GM10847 (cell line): ENCODE measurements around the gene ZW10.

Experiments
- POLR2A ChIP-seq: IDR thresholded peaks from 2 replicates; pipeline ENCODE4 v1.6.1; 2011; ENCODE audit not compliant: insufficient read length; ENCODE audit errors: extremely low read depth

ZW10 gene

GRCh38 chr11:113690619-113691569 lies 82.6 kb downstream of the ZW10 start:
- TF ChIP-seq POLR2A, result no peak

- TF ChIP-seq POLR2A, result no peak
Measured at GRCh38 chr11:113689768-113690618, 83.5 kb downstream of the ZW10 start.

GRCh38 chr11:113685654-113686359 lies 87.7 kb downstream of the ZW10 start:
- TF ChIP-seq POLR2A, result no peak

GRCh38 chr11:113684496-113684895 lies 89.0 kb downstream of the ZW10 start:
- TF ChIP-seq POLR2A, result no peak

- no peak for TF ChIP-seq POLR2A
Measured at GRCh38 chr11:113683481-113684046, 89.9 kb downstream of the ZW10 start.
